GM18520 (cell line): ENCODE data around the gene MTX1.
"Not testable (repeated sequence)": the region's sequence is repeated elsewhere in the genome, so short reads cannot be mapped to it uniquely, and the experiment has no call there.

Experiments used
- ATAC-seq: cut with Tn5 transposase; IDR thresholded peaks from one replicate; pipeline ENCODE4 v1.9.1; 2021; ENCODE audit not compliant: unreplicated experiment

Gene MTX1

GRCh38 chr1:155188268-155188667 lies 20.2 kb upstream of the MTX1 start:
- no peak for ATAC-seq

DNA sequence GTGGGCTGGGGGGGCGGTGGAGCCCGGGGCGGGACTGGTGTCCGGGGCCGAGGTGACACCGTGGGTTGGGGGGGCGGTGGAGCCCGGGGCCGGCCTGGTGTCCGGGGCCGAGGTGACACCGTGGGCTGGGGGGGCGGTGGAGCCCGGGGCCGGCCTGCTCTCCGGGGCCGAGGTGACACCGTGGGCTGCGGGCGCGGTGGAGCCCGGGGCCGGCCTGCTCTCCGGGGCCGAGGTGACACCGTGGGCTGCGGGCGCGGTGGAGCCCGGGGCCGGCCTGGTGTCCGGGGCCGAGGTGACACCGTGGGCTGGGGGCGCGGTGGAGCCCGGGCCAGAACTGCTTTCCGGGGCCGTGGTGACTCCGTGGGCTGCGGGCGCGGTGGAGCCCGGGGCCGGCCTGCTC lies 18.6 kb upstream of the MTX1 start:
- ATAC-seq = not testable (repeated sequence)

- no peak for ATAC-seq
Measured at GRCh38 chr1:155191904-155192303, 16.6 kb upstream of the MTX1 start.

DNA sequence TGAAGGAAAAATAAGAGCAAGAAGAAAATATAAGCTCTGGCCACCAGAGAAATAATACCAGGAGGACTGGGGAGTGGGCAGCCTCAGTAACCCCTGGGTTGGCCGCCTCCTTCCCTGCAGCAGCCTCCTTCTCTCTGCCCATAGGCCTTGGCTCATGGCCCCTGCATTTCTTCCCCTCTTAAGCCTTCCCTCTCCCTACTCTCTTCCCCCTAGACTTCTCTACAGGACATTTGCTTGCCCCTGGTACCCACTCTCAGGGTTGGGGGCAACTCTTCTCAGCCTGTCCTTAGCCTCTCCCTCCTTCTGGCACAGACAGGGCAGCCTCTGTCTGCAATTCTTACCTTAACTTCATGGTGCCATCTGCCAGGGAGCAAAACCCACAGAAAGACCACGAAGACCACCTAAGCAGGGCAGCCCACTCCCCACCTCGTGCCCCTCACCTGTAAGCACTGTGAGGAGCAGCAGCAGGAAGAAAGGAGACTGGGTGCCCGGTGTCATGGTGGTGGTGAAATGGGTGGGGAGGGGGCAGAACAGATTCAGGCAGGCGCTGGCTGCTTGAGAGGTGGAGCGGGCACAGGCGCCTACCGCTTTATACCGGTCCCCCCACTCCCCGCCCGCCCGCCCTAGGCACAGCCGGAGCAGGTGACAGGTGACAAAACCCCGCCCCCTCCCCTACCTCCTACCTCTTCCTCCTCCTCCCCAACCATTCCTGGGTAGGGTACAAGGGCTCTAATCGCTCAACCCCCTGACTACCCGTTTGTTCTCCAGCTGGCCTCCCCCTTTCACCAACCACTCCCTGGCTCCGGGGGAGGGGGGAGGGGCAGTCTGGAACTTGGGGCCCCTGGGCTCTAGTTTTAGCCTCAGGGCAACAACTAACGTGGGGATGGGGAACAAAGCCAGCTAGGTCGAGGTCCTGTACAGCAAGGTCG lies 15.9 kb upstream of the MTX1 start:
- ATAC-seq = no peak

DNA sequence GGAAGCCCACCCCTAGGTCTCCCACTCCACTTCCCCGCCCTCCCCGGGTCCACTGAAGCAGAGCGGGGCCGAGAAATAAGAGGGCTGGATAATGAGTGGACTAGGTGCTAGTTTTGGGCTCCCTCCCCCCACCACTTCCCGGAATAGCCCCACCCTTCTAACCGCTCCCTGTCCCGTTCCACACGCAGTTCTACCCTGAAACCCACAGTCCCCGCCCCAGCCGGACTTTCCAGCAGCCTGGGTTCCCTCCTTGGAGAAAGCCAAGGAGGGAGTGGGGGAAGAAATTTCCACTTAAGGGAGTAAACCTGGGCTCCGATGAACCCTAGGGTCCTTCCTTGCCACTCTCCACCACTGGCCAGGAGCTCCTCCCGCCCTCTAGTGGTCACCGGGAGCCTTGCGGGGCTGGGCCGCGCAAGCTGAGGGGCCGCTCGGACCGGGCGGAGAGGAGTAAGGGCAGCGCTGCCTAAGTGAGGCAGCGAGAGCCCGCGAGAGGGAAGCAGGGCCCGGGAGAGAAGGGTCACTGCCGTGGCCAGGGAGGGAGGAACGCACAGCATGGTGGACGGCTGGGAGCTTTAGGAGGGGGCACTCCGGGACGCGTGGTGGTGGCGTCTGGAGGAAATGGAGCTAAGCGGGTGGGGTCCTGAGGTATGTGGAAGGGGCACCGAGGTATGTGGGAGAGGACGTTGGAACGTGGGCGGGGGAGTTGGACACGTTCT lies 15.1 kb upstream of the MTX1 start:
- ATAC-seq = peak; percentile 54

- not testable (repeated sequence) for ATAC-seq
Measured at GRCh38 chr1:155193991-155194240, 14.6 kb upstream of the MTX1 start.

- no peak for ATAC-seq
Measured at GRCh38 chr1:155195201-155196102, 13.0 kb upstream of the MTX1 start.

DNA sequence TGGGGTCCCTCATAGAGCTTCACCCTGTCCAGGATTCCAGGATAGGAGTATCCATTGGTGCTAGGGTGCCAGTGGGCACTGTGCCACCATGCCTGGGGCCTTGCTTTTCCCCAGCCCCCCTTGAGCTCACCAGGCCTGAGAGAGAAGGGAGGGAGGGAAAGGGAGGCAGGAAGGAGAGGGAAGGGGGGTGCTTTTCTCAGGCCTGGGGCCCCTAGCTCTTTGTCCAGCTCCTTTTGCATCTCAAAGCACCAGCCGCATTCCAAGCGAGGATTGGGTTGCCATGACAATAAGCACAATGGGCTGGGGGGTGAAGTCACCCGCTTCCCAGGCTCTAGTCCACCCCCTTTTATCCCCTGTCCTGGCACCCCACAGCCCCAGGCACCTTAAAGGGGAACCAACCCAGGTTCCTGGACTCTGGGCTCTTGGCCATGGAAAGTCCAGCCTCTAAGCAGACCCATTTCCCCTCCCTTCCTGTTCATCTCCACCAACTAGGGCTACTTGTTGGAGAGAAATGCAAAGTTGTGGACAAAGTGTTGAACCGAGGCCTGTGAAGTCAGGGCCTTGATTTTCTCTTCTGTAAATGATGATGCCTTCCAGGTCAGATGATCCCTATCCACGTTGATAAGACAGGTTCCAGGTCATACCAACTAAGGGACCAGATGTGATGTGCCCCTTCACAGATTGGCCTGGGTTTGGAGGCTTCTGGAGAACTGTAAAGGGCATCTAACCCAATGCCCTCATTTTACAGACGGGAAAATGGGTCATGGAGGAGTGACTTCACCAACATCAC lies 12.2 kb upstream of the MTX1 start:
- ATAC-seq = no peak

DNA sequence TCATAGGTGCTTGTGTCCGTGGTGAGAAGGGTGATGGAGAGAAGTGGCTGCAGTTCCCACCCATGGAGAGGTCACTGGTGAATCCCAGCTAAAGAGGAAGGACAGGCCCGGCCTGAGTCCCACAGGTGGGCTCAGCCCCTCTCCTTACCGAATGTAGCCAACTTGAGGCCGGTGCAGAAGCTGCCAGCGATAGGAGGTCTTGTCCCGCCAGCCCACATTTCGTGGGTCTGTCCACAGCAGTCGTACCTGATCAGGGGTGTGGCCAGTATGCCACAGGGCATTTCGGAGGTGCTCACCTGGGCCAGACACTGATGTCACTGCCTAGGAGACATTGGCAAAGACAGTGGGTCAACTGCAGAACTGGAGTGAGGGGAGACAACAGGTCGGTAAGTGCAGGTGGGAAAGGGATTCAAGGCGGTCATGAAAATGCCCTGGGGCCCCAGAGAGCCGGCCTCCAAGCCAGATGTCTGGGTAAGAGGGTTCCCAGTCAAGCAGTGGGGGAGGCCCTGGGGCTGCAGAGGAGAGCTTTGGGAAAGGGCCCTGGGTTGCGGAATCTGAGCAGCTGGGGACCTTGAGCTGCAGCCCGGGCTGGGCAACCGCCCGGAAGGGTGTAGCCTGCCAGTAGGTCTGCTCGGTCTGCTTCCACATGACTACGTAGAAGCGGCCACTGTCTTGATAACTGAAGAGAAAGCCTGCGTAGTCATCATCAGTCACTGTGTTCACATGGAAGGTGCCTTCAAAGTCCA lies 11.4 kb upstream of the MTX1 start:
- ATAC-seq = no peak

- no peak for ATAC-seq
Measured at GRCh38 chr1:155197901-155198546, 10.5 kb upstream of the MTX1 start.

DNA sequence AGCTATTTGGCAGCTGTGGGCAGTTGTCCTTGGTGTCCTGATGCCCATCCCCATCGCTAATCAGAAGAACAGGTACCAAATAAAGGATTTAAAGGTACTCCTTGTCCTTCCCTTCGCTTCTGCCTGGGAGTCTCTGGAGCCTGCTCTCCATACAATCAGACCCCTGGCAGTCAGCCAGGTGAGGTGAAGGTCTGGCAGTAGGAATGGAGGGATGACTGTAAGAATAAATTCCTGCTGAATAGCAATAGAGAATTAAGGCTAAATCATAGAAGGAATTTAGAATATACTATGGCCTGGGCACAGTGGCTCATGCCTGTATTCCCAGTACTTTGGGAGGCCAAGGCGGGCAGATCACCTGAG lies 10.0 kb upstream of the MTX1 start:
- ATAC-seq = no peak

- ATAC-seq = no peak
Measured at GRCh38 chr1:155199792-155200191, 8.7 kb upstream of the MTX1 start.

DNA sequence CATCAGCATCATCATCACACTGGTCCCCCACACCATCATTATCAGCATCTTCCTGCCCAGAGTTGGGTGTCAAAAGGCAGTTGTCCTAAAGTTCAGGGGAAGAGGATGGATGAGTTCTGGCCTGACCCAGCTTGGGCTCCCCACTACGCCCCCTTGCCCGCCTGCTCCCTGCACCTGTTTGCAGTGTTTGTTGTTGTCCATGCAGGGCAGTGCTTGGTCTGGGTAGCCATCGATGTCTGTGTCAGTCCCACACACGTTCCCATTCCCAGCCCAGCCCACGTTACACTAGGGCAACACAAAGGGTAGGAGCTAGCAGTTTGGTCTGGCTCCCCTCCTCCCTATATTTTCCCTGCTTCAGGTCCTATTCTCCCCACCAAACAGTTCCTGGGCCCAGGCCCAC lies 7.6 kb upstream of the MTX1 start:
- ATAC-seq = no peak

DNA sequence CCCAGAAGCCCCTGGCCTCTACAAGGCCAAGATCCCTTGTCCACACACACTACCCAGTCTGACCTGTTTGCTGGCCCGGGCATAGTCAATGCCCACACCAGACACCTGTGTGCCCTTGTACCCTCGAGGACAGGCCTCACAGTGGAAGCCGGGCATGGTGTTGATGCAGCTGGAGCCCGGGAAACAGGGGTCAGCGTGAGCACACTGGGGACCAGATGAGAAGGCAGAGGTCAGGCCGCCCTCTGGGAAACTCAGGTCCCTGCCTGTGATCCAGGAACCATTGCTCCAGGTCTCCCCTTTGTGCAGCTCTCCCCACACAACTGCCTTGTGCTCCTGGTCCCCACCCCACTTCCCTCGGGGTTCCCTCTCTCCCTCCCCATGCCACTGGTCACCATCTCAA lies 6.3 kb upstream of the MTX1 start:
- no peak for ATAC-seq

GRCh38 chr1:155202731-155203515 lies 5.6 kb upstream of the MTX1 start:
- ATAC-seq = no peak

GRCh38 chr1:155205035-155205434 lies 3.5 kb upstream of the MTX1 start:
- no peak for ATAC-seq

DNA sequence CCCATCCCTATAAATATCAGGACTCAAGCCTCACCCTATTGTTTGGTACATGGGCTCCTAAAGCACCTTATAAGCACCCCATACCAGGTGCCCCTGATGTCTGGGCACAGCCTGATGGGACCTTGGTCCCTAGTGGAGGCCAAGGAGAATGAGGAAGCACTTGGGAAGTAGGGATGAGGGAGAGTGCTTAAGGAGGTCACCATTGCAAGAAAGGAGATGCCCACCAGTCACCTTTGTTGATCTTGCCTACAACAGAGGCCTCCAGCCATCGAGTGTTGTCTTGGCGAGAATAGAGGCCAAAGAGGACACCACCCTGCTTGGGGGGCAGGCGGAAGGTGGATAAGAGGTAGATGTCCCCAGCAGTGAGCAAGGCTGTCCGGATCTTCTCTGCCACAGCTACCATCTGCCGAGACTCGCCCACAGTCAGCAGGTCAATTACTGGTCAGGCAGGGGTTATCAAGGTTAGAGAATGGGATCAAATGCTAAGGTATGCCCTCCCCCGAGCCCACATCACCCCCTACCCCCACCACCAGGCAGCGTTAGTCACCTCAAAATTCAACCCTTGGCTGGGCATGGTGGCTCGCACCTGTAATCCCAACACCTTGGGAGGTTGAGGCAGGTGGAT lies 2.4 kb upstream of the MTX1 start:
- no peak for ATAC-seq
